PC-3 (cell line): ENCODE results near the gene TRPV5. TPM values are rescaled to one million over a fixed set of nuclear protein-coding genes. Genes with fewer than 3 reads are reported as not detected.
A peak's percentile ranks its signal among the peaks of the same experiment; 100 is the strongest.

ENCODE experiments used
- ATAC-seq: fragments of 200-7000 bp; cut with Tn5 transposase; 2 replicates; pipeline ENCODE4 v1.9.1; 2020; ENCODE audit warnings: mild to moderate bottlenecking, moderate library complexity
- BruUV-seq: library from RNA; stranded (reverse); fragments of 400-500 nt; replicated peaks from 2 replicates; lab custom pipeline; 2021; lab: Mats Ljungman, UMichigan
- CTCF ChIA-PET: fragments of 300-600 bp; sonication (Branson Sonifier 250); formaldehyde crosslinking; loops from one replicate; lab custom pipeline; 2022; ENCODE audit warnings: antibody characterized with exemption; lab: Charles Lee
- POLR2A ChIA-PET: fragments of 300-600 bp; sonication (Branson Sonifier 250); formaldehyde crosslinking; loops from one replicate; lab custom pipeline; 2022; ENCODE audit warnings: antibody characterized with exemption; ENCODE audit not compliant: unreplicated experiment; lab: Charles Lee
- DNase-seq: peaks from one replicate; pipeline ENCODE4 v3.0.0-alpha.2; 2015
- H2AFZ ChIP-seq: fragments of 300-600 bp; sonication (generic); 2 replicates; pipeline ENCODE4 v1.6.0; 2016; ENCODE audit warnings: antibody characterized with exemption, low read length
- H3F3A ChIP-seq: fragments of 300-600 bp; sonication (generic); one replicate; pipeline ENCODE4 v1.6.0; 2017; ENCODE audit warnings: antibody characterized with exemption, low read length, control low read depth, mild to moderate bottlenecking; ENCODE audit not compliant: unreplicated experiment
- H3K27ac ChIP-seq: fragments of 300-600 bp; sonication (generic); 2 replicates; pipeline ENCODE4 v1.5.1; 2016; ENCODE audit warnings: mild to moderate bottlenecking, low read length
- H3K27me3 ChIP-seq: fragments of 300-600 bp; sonication (generic); 2 replicates; pipeline ENCODE4 v1.6.1; 2016; ENCODE audit warnings: low read length, mixed read lengths
- H3K36me3 ChIP-seq: fragments of 300-600 bp; sonication (generic); 2 replicates; pipeline ENCODE4 v1.6.1; 2016; ENCODE audit warnings: low read depth, mixed run types, low read length, mixed read lengths
- H3K4me1 ChIP-seq: fragments of 300-600 bp; sonication (generic); 2 replicates; pipeline ENCODE4 v1.5.1; 2016; ENCODE audit warnings: low read length; ENCODE audit not compliant: insufficient read depth
- H3K4me2 ChIP-seq: fragments of 300-600 bp; sonication (generic); 2 replicates; pipeline ENCODE4 v1.6.0; 2016; ENCODE audit warnings: low read length
- H3K4me3 ChIP-seq: fragments of 300-600 bp; sonication (generic); 2 replicates; pipeline ENCODE4 v1.5.1; 2016; ENCODE audit warnings: mild to moderate bottlenecking, low read length, mixed read lengths
- H3K79me2 ChIP-seq: fragments of 300-600 bp; sonication (generic); 2 replicates; pipeline ENCODE4 v1.6.1; 2017; ENCODE audit warnings: low read length, mixed read lengths
- H3K9ac ChIP-seq: fragments of 300-600 bp; sonication (generic); 2 replicates; pipeline ENCODE4 v1.6.0; 2016; ENCODE audit warnings: mild to moderate bottlenecking, low read length
- H3K9me2 ChIP-seq: fragments of 300-600 bp; sonication (generic); replicated peaks from 2 replicates; pipeline ENCODE4 v1.6.1; 2016; ENCODE audit warnings: mixed run types, low read length, mixed read lengths
- H3K9me3 ChIP-seq: fragments of 300-600 bp; sonication (generic); 2 replicates; pipeline ENCODE4 v1.6.1; 2016; ENCODE audit warnings: low read length, mixed read lengths
- H4K20me1 ChIP-seq: fragments of 300-600 bp; sonication (generic); 2 replicates; pipeline ENCODE4 v1.6.1; 2016; ENCODE audit warnings: low read length, mixed read lengths
- EZH2 ChIP-seq: fragments of 300-600 bp; sonication (generic); IDR thresholded peaks from one replicate; pipeline ENCODE4 v1.6.1; 2017; ENCODE audit warnings: antibody characterized with exemption, mild to moderate bottlenecking, low read length; ENCODE audit not compliant: unreplicated experiment
- EZH2phosphoT487 ChIP-seq: fragments of 300-600 bp; sonication (generic); IDR thresholded peaks from 2 replicates; pipeline ENCODE4 v1.6.1; 2018; ENCODE audit warnings: mild to moderate bottlenecking, antibody characterized with exemption, low read length, borderline replicate concordance
- intact Hi-C: fragments of 100-400 bp; cut with micrococcal nuclease; formaldehyde crosslinking; loops from 2 replicates; pipeline ENCODE4 v1.9.0; 2023
- total RNA-seq: library from RNA; depleted of rRNA; stranded (reverse); fragments of >200 nt; gene quantifications from 2 replicates; pipeline ENCODE4 v1.2.3, GENCODE V29; 2014
- TF ChIP-seq, protein P1 (sequence below): fragments of 300-600 bp; sonication (generic); conservative IDR thresholded peaks from 2 replicates; pipeline ENCODE4 v1.5.1; 2017; ENCODE audit warnings: antibody characterized with exemption, low read depth, mild to moderate bottlenecking, low read length

The TRPV5 gene
- total RNA-seq, 1 experiment from 2014 or later, result not detected

GRCh38 chr7:142864980-142865747 is 68.4 kb downstream of the TRPV5 start:
- no peak overlapping the region for H2AFZ ChIP-seq
- no TSS peak for BruUV-seq
- peaks cover 4% of the 10 kb centered on the region for H3K36me3 ChIP-seq
- no peaks in the 10 kb centered on the region; the same call in 1 of the 2 replicates for H3K4me1 ChIP-seq
- ChIA-PET CTCF (no interaction called here), POLR2A (no interaction called here)
- ATAC-seq (no peak), DNase-seq (no peak)
- H3K4me2 ChIP-seq, result no peak overlapping the region
- H3K9me3 ChIP-seq, result no peaks in the 10 kb centered on the region
- TF ChIP-seq EZH2phosphoT487 (no peak), EZH2 (no peak)
- TF ChIP-seq, protein P1, sequence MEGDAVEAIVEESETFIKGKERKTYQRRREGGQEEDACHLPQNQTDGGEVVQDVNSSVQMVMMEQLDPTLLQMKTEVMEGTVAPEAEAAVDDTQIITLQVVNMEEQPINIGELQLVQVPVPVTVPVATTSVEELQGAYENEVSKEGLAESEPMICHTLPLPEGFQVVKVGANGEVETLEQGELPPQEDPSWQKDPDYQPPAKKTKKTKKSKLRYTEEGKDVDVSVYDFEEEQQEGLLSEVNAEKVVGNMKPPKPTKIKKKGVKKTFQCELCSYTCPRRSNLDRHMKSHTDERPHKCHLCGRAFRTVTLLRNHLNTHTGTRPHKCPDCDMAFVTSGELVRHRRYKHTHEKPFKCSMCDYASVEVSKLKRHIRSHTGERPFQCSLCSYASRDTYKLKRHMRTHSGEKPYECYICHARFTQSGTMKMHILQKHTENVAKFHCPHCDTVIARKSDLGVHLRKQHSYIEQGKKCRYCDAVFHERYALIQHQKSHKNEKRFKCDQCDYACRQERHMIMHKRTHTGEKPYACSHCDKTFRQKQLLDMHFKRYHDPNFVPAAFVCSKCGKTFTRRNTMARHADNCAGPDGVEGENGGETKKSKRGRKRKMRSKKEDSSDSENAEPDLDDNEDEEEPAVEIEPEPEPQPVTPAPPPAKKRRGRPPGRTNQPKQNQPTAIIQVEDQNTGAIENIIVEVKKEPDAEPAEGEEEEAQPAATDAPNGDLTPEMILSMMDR, result no peak
- no peaks in the 10 kb centered on the region for H3K79me2 ChIP-seq
- H3K9ac ChIP-seq, result no peak overlapping the region
- H3K9me2 ChIP-seq, result no peaks in the 10 kb centered on the region
- H3K27ac ChIP-seq, result no peak overlapping the region
- no peaks in the 10 kb centered on the region for H3F3A ChIP-seq
- intact Hi-C loops, result loop anchor here (5.0 kb wide), 1 partner anchor 53 kb away; no protein-coding TSS in a partner anchor
- H3K4me3 ChIP-seq, result no peak overlapping the region
- H4K20me1 ChIP-seq, result no peaks in the 10 kb centered on the region
- no peaks in the 10 kb centered on the region for H3K27me3 ChIP-seq

DNA sequence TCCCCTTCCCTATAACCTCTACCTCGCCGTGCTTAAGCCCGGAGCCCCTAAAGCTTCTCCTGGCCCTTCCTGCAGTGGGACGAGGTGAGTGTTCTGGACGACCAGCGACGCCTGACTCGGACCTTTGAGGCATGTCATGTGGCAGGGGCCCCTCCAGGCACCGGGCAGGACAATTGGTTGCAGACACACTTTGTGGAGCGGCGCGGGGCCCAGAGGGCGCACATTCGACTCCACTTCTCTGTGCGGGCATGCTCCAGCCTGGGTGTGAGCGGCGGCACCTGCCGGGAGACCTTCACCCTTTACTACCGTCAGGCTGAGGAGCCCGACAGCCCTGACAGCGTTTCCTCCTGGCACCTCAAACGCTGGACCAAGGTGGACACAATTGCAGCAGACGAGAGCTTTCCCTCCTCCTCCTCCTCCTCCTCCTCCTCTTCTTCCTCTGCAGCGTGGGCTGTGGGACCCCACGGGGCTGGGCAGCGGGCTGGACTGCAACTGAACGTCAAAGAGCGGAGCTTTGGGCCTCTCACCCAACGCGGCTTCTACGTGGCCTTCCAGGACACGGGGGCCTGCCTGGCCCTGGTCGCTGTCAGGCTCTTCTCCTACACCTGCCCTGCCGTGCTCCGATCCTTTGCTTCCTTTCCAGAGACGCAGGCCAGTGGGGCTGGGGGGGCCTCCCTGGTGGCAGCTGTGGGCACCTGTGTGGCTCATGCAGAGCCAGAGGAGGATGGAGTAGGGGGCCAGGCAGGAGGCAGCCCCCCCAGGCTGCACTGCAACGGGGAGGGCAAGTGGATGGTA is 69.5 kb downstream of the TRPV5 start:
- CTCF ChIA-PET, result interaction anchor here (0.5 kb wide), 1 partner anchor 45 kb away, joined by 4 read pairs; no protein-coding TSS in a partner anchor

More for the DNA sequence above, 69.5 kb downstream of the TRPV5 start:
- Histone ChIP-seq H3K79me2 (no peaks in the 10 kb centered on the region), H3K9ac (no peak overlapping the region), H3K4me2 (no peak overlapping the region), H3K27ac (no peak overlapping the region), H2AFZ (no peak overlapping the region), H3K9me2 (no peaks in the 10 kb centered on the region), H3K27me3 (no peaks in the 10 kb centered on the region), H3K36me3 (peaks cover 4% of the 10 kb centered on the region), H3F3A (no peaks in the 10 kb centered on the region), H3K4me3 (no peak overlapping the region), H3K9me3 (no peaks in the 10 kb centered on the region), H3K4me1 (peaks cover 5% of the 10 kb centered on the region), H4K20me1 (no peaks in the 10 kb centered on the region)
- POLR2A ChIA-PET, result no interaction called here
- ATAC-seq (no peak), DNase-seq (no peak)
- TF ChIP-seq, protein P1, result no peak
- TF ChIP-seq EZH2phosphoT487, result no peak
- TF ChIP-seq EZH2, result no peak
- TSS peak; percentile 13 for BruUV-seq
- intact Hi-C loops, result no loop called here
